Measurements from ENCODE around the gene EML5.

Gene EML5

DNA sequence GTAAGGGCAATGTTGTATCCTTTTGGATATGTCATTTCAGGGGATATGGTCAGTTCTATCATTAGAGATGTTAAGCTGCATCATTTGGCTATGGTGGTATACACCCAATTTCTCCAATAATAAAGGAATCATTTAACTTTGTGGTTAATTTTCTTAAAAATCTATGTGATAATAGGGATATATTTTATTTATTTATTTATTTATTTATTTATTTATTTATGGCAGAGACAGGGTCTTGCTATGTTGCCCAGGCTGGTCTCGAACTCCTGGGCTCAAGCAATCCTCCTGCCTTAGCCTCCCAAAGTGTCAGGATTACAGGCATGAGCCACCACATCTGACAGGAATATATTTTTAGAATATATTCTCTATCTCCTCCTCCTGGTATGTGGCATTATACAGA, 85.7 kb downstream of the EML5 start:
- no peak overlapping the region for H3K4me3 ChIP-seq (ENCODE audit: low read depth, low read length)
- in situ Hi-C loops (cut with HindIII; ENCODE audit: low sequenced_read_pairs) = no loop called here
- no peak for DNase-seq (ENCODE audit: low read depth)
- TF ChIP-seq, protein P1, sequence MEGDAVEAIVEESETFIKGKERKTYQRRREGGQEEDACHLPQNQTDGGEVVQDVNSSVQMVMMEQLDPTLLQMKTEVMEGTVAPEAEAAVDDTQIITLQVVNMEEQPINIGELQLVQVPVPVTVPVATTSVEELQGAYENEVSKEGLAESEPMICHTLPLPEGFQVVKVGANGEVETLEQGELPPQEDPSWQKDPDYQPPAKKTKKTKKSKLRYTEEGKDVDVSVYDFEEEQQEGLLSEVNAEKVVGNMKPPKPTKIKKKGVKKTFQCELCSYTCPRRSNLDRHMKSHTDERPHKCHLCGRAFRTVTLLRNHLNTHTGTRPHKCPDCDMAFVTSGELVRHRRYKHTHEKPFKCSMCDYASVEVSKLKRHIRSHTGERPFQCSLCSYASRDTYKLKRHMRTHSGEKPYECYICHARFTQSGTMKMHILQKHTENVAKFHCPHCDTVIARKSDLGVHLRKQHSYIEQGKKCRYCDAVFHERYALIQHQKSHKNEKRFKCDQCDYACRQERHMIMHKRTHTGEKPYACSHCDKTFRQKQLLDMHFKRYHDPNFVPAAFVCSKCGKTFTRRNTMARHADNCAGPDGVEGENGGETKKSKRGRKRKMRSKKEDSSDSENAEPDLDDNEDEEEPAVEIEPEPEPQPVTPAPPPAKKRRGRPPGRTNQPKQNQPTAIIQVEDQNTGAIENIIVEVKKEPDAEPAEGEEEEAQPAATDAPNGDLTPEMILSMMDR (IDR thresholded peaks at IDR 0.05; ENCODE audit: low read depth, low read length, missing control alignments) = no peak

DNA sequence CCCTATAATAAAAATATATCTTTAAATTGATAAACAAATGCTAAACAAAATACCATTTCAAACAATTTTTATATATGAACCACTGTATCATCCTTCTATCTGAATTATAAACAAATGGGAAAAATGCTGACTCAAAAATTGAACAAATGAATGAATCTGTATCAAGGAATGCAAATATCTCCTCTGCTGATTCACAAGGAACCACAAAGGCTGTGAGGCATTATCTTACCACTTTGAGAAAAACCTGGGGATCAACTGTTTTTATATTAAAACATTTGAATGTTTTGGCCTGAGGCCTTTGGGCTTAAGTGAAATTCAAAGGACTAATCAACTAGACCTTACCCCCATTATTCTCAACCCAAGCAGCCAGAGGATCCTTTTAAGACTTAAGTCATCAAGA, 86.3 kb downstream of the EML5 start:
- DNase-seq (ENCODE audit: low read depth) = no peak
- in situ Hi-C loops (cut with HindIII; ENCODE audit: low sequenced_read_pairs) = no loop called here
- H3K4me3 ChIP-seq (ENCODE audit: low read depth, low read length) = no peak overlapping the region
- TF ChIP-seq, protein P1 (IDR thresholded peaks at IDR 0.05; ENCODE audit: low read depth, low read length, missing control alignments) = no peak

DNA sequence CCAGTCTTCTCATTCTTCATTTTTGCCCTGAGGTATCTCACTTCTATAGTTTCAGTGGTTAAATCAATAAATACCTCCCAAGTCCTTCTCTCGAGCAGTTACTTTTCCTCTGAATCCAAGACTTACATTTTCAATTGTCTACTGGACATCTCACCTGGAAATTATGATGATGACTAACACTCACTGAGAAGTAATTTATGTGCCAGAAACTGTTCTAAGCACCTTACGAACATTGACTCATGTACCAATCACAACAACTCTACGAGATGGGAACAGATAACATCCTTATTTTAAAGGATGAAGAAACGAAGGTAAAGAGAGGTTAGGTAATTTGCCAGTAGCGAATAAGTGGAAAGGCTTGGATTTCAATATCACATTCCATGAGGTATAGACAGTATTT, 94.1 kb downstream of the EML5 start:
- no peak overlapping the region for H3K4me3 ChIP-seq (ENCODE audit: low read depth, low read length)
- TF ChIP-seq, protein P1 (IDR thresholded peaks at IDR 0.05; ENCODE audit: low read depth, low read length, missing control alignments) = no peak
- no peak for DNase-seq (ENCODE audit: low read depth)
- in situ Hi-C loops (cut with HindIII; ENCODE audit: low sequenced_read_pairs) = no loop called here

DNA sequence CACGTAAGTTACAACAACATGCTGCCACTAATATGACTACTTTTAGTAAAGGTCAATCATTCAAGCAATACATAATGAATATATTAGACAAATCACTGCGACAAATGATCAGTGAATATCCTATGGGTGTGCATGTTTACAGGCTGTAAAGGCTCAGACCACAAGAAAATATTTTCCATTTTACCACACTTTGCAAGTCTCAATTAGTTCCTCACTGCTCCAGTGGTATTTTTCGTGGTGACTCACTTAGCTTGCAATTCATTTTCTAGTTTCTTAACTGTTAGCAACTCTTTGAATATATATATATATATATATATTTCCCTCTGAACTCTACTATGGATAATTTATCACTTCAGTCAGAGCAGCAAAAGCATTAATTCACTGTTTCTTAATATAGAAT, 96.9 kb downstream of the EML5 start:
- TF ChIP-seq, protein P1 (IDR thresholded peaks at IDR 0.05; ENCODE audit: low read depth, low read length, missing control alignments) = no peak
- in situ Hi-C loops (cut with HindIII; ENCODE audit: low sequenced_read_pairs) = no loop called here
- peak; percentile 23 for DNase-seq (ENCODE audit: low read depth)
- no peak overlapping the region for H3K4me3 ChIP-seq (ENCODE audit: low read depth, low read length)

DNA sequence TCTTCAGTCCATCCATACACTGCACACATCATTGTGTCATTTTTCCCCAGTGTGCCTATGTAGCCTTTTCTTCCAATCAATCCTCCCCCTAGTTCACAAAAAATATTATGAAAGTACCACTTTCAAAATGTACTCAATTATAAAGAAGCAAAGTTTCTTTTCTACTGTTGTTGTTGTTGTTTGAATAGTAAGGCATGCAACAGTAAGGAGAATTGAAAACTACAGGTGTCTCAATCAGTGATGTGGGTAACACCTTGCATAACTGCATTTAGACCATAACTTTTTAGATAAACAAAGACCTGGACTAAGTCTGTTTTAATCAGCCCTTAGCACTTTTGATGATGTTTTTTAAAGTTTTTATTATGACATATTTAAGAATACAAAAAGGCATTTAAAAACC, 104.4 kb downstream of the EML5 start:
- in situ Hi-C loops (cut with HindIII; ENCODE audit: low sequenced_read_pairs) = no loop called here
- TF ChIP-seq, protein P1 (IDR thresholded peaks at IDR 0.05; ENCODE audit: low read depth, low read length, missing control alignments) = no peak
- H3K4me3 ChIP-seq (ENCODE audit: low read depth, low read length) = no peak overlapping the region
- DNase-seq (ENCODE audit: low read depth) = no peak

DNA sequence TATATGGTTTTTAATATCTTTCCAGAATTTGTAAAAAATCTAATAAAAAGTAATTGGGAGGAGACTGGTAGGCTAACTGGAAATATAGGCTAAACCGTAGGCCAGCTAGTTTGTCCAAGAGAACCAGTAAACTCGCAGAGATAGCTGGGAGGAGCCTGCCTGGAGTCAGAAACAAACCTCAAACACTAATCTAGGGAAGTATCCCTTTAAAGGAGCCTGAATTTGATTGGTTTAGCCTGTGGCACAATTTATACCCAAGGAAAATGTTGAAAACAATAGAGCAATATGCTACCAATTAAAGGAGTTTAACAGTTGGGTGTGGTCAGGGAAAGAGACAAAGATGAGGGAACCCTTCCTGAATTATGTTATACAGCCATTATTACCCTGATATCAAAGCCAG, 109.6 kb downstream of the EML5 start:
- TF ChIP-seq, protein P1 (IDR thresholded peaks at IDR 0.05; ENCODE audit: low read depth, low read length, missing control alignments) = no peak
- in situ Hi-C loops (cut with HindIII; ENCODE audit: low sequenced_read_pairs) = no loop called here
- DNase-seq (ENCODE audit: low read depth) = no peak
- no peak overlapping the region for H3K4me3 ChIP-seq (ENCODE audit: low read depth, low read length)

Data from astrocyte of the cerebellum (primary cell).